Activated CD8-positive, alpha-beta memory T cell treated with anti-CD3 and anti-CD28 coated beads, Interleukin-2, amount 50 U/mL, for 4 hours (primary cell): ENCODE results near the gene RTEL1.

ENCODE experiments used
- DNase-seq: peaks from one replicate; pipeline ENCODE4 v3.0.0-alpha.2; 2020

The RTEL1 gene

DNA sequence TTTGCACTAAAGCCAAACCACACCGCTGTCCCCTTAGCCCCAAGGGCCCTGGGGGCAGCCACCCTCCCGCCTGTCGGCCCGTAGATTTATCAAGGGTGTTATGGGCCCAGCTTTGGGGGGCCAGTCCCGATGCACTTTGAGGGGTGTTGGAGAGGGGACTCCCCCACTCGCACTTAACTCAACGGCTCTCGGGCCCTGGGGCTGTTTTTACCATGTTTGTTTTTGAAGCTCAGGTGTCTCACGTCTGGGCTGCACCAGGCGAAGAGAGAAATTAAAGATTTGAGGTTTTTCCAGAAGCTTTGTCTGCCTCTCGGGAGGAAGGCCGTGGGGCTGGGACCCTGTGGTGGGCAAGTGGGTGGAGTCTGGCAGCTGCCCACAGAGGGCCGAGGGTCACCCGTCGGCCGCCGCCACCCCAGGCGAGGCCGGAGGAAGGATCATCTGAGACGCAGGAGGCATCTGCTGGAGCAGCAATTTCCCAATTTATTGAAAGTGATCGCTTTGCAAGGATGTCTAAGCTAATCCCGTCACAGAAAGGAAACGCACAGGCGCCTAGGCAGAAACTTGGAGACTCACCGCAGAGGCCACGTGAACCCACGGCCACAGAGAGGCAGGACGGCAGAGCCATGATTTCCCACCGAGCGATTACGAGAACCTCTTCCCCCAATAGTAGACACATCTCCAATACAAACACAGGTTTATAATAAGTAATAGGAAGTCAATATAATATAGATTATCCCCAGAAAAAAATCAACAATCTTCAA lies 85.3 kb downstream of the RTEL1 start:
- no peak for DNase-seq

DNA sequence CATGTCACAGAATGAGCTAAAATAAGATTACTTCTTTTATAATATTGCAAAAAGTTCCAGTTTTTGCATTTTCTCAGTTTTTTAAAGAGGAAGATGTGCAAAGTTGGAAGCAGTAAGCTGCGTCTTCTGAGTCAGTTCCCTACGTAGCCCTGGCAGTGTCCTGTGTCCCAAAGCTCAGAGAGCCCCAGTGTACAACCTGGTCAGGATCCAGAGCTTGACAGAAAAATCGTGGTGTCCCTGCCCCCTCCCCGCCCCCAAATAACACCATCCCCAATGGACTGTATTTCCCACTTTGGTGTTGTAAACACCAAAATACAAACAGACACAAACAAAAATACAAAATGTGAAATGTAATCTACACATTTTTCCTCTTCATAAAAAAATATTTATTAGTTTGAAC lies 86.0 kb downstream of the RTEL1 start:
- no peak for DNase-seq

DNA sequence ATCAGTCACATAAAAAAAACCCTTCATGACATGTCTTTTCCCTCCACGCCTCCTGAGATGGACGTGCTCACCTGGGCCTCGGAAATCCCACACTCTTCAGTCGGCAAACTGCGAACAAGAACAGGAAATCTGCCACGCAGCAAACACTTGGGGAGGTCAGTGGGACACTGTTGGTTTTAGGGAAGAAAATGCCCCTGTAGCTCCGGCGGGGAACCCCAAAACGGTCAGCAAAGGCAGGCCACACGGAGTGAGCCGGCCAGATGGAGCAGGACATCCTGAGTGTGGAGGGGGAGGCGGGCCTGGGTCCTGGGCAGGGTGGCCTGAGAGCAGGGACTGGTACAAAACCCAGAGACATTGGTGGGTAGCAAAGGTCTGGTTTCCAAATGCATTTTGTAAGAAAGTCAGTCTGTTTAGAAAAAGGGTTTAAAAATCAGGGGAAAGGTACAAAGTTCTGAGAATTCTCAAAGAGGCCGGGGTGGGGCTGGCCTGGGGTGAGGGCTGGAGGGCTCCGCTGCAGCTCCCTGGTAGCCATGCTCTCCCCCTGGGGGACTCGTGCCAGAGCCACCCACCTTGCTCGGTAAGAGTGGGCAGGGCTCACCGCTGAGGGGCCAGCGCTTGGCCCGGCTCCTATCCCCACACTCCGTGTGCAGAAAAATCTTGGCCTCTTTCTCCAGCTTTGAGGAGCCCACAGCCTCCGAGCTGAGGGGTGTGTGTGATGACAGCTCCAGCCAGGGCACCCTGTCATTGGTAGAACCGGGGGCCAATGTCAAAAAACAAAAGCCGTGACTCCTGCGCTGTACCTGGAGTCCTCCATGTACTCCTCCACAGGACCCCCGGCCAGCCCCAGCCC lies 86.7 kb downstream of the RTEL1 start:
- DNase-seq: no peak

DNA sequence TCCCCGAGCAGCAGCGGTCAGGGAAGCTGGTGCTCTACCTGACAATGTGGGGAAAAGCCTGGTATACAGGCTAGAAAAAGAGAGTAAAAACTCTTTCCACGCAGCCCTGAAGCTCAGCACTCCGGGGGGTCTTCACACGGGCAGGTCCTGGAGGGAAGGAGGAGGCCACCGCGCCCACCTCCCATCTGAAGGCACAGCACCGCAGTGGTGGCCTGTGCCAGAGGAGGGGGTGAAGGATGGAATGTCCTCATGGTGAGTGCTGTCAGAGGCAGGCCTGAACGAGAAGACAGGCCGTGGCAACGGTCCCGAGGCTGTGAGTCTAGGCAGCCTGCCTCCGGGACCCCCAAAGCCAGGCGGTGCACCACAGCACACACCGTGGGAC lies 87.3 kb downstream of the RTEL1 start:
- DNase-seq: no peak
